ENCODE data around the gene ALS2CL.

DNA sequence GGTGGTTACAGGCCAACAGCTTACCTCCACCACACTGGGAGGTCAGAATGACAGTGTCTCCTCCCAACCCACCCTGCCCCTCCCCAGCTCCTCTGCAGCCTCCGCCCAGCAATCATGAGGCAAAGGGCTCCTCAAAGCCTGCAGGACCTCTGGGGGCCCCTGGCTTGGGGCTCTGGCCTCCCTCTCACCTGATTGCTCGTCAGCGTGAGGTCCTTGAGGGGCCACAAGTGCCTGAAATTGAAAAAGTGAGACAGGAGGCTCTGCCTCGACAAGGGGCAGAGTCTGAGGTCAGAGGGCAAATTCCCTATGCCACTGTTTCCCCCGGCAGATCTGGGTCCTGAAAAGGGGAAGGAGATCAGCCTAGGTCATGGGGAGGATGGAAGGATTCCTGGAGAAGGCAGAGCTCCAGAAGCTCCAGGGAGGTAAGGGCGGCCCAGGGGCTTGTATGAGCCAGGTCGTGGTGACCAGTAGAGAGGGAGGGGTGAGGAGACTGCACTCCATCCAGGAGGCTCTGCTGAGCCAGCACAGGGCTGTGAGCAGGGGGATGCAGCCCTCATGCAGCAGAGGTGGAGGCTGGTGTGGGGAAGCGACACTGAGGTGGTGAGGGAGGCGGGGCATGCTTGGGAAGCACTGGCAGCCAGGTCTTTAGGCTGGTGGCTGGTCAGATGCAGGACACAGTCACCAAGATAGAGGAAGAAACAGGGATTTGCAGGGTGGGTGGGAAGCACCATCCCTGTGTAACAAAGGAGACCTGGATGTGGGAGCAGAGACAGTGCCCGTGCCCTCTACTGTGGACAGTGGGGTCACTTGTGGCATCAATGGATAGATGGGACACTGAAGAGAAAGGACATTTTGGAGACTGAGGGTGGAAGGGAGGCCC lies 20.1 kb downstream of the ALS2CL start:
- TF ChIP-seq, protein P1, sequence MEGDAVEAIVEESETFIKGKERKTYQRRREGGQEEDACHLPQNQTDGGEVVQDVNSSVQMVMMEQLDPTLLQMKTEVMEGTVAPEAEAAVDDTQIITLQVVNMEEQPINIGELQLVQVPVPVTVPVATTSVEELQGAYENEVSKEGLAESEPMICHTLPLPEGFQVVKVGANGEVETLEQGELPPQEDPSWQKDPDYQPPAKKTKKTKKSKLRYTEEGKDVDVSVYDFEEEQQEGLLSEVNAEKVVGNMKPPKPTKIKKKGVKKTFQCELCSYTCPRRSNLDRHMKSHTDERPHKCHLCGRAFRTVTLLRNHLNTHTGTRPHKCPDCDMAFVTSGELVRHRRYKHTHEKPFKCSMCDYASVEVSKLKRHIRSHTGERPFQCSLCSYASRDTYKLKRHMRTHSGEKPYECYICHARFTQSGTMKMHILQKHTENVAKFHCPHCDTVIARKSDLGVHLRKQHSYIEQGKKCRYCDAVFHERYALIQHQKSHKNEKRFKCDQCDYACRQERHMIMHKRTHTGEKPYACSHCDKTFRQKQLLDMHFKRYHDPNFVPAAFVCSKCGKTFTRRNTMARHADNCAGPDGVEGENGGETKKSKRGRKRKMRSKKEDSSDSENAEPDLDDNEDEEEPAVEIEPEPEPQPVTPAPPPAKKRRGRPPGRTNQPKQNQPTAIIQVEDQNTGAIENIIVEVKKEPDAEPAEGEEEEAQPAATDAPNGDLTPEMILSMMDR (IDR thresholded peaks at IDR 0.05) = no peak
- no peak for TF ChIP-seq POLR2A (IDR thresholded peaks at IDR 0.05)

Measured in thyroid gland (tissue), 4 donors.